ENCODE data around the gene EDAR. TPM values are rescaled to one million over a fixed set of nuclear protein-coding genes. Genes with fewer than 3 reads are reported as not detected.

EDAR gene
- total RNA-seq, 1 experiment from 2014 or later: 0.15 TPM

- Histone ChIP-seq H3K4me2 (ENCODE audit: low read length) (no peak overlapping the region), H4K20me1 (ENCODE audit: insufficient read depth) (no peaks in the 10 kb centered on the region), H3K79me2 (ENCODE audit: insufficient read depth, low read length) (no peaks in the 10 kb centered on the region), H3K9me3 (ENCODE audit: control insufficient read depth in 1 of 2, insufficient read depth in 1 of 2, low read depth in 1 of 2, low read length in 2 of 2) (no peaks in the 10 kb centered on the region), H3K9ac (ENCODE audit: low read length) (no peak overlapping the region), H3K9me2 (ENCODE audit: insufficient read depth) (no peaks in the 10 kb centered on the region), H3K36me3 (ENCODE audit: control insufficient read depth in 1 of 2, insufficient read depth in 2 of 2, low read length in 2 of 2) (no peaks in the 10 kb centered on the region), H3K4me3 (replicated peaks in 1 of 2; ENCODE audit: low read depth in 1 of 2, low read length in 2 of 2) (no peak overlapping the region), H3K27me3 (ENCODE audit: insufficient read depth, low read length) (peaks cover 14% of the 10 kb centered on the region; the same call in 1 of the 2 replicates), H2AFZ (ENCODE audit: low read depth, low read length, poor library complexity, severe bottlenecking) (no peak overlapping the region), H3K4me1 (ENCODE audit: control insufficient read depth in 1 of 2, insufficient read depth in 2 of 2, low read length in 2 of 2) (peaks cover 51 to 65% of the 10 kb centered on the region in 2 experiments), H3K27ac (ENCODE audit: low read depth, low read length) (no peak overlapping the region)
- intact Hi-C loops (cut with micrococcal nuclease): no loop called here
- BruUV-seq (replicated peaks): no TSS peak
- RAD21 ChIA-PET (ENCODE audit: low non-redundant PET in 1 of 2, low total read pairs in 2 of 2, uncharacterized antibody in 2 of 2, unreplicated experiment in 2 of 2): no interaction called here
- no peak for TF ChIP-seq SP1 (IDR thresholded peaks at IDR 0.05; ENCODE audit: low read depth)
- no peak for TF ChIP-seq YY1 (IDR thresholded peaks at IDR 0.05; ENCODE audit: extremely low read depth, insufficient replicate concordance, low read depth, low read length)
- TF ChIP-seq JUND (IDR thresholded peaks at IDR 0.05): no peak
- TF ChIP-seq CTCF (IDR thresholded peaks at IDR 0.05 in 2 of 3, conservative IDR thresholded peaks at IDR 0.05 in 1 of 3; ENCODE audit: borderline replicate concordance in 1 of 3, insufficient read depth in 1 of 3, low read depth in 2 of 3, low read length in 2 of 3): no peak
- no peak for TF ChIP-seq EZH2 (IDR thresholded peaks at IDR 0.05)
- TF ChIP-seq TCF7L2 (IDR thresholded peaks at IDR 0.05; ENCODE audit: borderline replicate concordance, extremely low read depth, insufficient read depth, insufficient read length): no peak
- no peak for TF ChIP-seq ZBTB33 (IDR thresholded peaks at IDR 0.05; ENCODE audit: extremely low read depth, insufficient replicate concordance, low read length)
- TF ChIP-seq CEBPB (IDR thresholded peaks at IDR 0.05; ENCODE audit: low read depth): no peak
- TF ChIP-seq EZH2phosphoT487 (IDR thresholded peaks at IDR 0.05; ENCODE audit: borderline replicate concordance): no peak
- TF ChIP-seq POLR2A (IDR thresholded peaks at IDR 0.05; ENCODE audit: borderline replicate concordance, extremely low read depth, insufficient read depth, insufficient read length): no peak
- no peak for TF ChIP-seq ELF1 (IDR thresholded peaks at IDR 0.05; ENCODE audit: borderline replicate concordance, low read depth)
- no peak for TF ChIP-seq REST (IDR thresholded peaks at IDR 0.05; ENCODE audit: low read depth)
- no peak for TF ChIP-seq CBX3 (IDR thresholded peaks at IDR 0.05; ENCODE audit: low read depth)
- TF ChIP-seq FOSL1 (IDR thresholded peaks at IDR 0.05; ENCODE audit: low read depth): no peak
- DNase-seq (ENCODE audit: low read depth, low spot score): no peak
- ATAC-seq: no peak
- CTCF ChIA-PET: no interaction called here
- POLR2A ChIA-PET: no interaction called here
Observed at GRCh38 chr2:108970369-108970768, 18.7 kb downstream of the EDAR start.
